ENCODE measurements around the gene NPBWR2. TPM values are rescaled to one million over a fixed set of nuclear protein-coding genes. Genes with fewer than 3 reads are reported as not detected.

The NPBWR2 gene
- total RNA-seq, 1 donor from 2014 or later: not detected

- peak; percentile 18 for ATAC-seq (ENCODE audit: poor library complexity)
- intact Hi-C loops (cut with DNase I): no loop called here
- DNase-seq: peak; percentile 81
These were observed 51.3 kb downstream of the NPBWR2 start for GRCh38 chr20:64055893-64056638.

DNA sequence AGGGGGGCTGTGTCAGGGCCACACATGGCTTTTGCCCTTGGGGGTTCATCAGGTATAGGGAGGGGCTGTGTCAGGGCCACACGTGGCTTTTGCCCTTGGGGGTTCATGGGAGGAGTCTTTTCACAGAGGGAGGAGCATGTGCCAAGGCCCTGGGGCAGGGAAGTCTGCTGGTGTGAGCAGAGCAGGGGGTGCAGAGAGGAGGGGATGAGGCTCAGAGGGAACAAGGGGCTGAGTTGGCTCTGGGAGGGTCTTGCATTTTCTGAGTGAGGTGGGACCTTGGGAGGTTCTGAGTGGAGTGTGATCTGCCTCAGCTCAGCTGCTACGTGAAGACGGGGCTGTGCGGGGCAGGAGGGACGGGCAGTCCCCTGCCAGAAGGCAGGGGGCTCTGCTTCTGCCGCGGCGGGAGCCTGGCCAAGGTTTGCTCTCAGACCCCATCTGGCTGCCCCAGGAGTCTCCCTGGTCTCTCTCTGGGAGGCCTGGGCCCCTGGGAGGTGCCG, 51.9 kb downstream of the NPBWR2 start:
- intact Hi-C loops (cut with DNase I): no loop called here
- no peak for DNase-seq
- ATAC-seq (ENCODE audit: poor library complexity): no peak

DNA sequence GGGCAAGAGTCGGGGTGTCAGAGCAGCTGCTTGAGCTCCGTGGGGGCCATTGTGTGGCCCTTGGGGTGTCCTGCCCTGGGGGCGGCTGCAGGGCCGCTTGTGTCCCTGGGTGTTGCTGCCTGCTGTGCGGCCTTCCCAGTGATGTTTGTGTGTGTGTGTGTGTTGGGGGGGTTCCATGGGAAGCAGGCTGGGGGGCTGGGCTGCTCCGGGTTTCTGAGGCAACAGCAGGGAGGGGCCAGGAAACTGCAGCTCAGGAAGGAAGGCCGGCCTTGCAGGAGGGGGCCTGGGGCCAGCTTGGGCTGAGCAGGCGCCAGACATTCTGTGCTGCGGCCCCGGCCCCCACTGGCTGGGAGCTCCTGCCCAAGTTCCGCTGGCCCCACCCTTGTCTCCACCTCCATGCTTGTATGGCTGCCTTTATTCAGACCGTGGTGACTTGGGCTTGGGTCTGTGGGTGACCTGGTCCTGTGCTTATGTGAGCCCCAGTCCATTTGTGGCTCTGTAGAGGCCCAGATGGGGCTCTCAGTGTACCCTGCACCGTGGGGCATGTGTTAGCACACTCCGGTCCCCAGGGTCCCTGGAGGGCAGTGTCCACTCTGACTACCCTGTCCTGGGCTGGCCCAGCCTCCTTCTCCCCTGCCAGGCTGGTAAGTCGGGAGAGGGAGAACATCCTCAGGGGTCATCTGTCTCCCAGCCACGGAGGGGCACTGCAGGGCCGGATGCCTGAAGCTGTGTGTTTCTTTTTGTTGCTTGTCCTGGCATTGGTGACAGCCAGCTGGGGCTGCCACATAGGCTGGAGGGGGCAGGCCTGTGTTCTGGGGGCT, 53.3 kb downstream of the NPBWR2 start:
- ATAC-seq (ENCODE audit: poor library complexity) (peak; percentile 18), DNase-seq (peak; percentile 82)
- intact Hi-C loops (cut with DNase I): no loop called here

Small RNA genes within 50 kb of the gene (microRNA-seq; reads per million reads assigned to microRNA genes)
- not detected for gene MIR6813

Other genes starting within 250 kb of the NPBWR2 start
- not detected for gene ABHD16B, start 246.1 kb downstream of the NPBWR2 start, total RNA-seq
- 69.0 TPM for gene TPD52L2, start 242.3 kb downstream of the NPBWR2 start, total RNA-seq
- gene DNAJC5, start 212.4 kb downstream of the NPBWR2 start, total RNA-seq: 42.3 TPM
- gene UCKL1, start 151.1 kb downstream of the NPBWR2 start, total RNA-seq: 54.4 TPM
- 11.3 TPM for gene ZNF512B, start 137.6 kb downstream of the NPBWR2 start, total RNA-seq
- gene SAMD10, start 127.9 kb downstream of the NPBWR2 start, total RNA-seq: 6.0 TPM
- 45.3 TPM for gene PRPF6, start 126.4 kb downstream of the NPBWR2 start, total RNA-seq
- 0.38 TPM for gene C20orf204, start 71.4 kb downstream of the NPBWR2 start, total RNA-seq
- gene SOX18, start 57.9 kb downstream of the NPBWR2 start, total RNA-seq: 34.3 TPM
- gene TCEA2, start 44.4 kb downstream of the NPBWR2 start, total RNA-seq: 34.6 TPM
- 6.7 TPM for gene RGS19, start 28.0 kb downstream of the NPBWR2 start, total RNA-seq
- gene OPRL1, start 27.5 kb downstream of the NPBWR2 start, total RNA-seq: 0.75 TPM
- not detected for gene LKAAEAR1, start 23.2 kb downstream of the NPBWR2 start, total RNA-seq
- 0.40 TPM for gene MYT1, start 56.9 kb upstream of the NPBWR2 start, total RNA-seq
- 81.9 TPM for gene PCMTD2, start 148.2 kb upstream of the NPBWR2 start, total RNA-seq

Data from Right ventricle myocardium superior (tissue), 1 donor.